ENCODE measurements around the gene MED27.

MED27 gene

DNA sequence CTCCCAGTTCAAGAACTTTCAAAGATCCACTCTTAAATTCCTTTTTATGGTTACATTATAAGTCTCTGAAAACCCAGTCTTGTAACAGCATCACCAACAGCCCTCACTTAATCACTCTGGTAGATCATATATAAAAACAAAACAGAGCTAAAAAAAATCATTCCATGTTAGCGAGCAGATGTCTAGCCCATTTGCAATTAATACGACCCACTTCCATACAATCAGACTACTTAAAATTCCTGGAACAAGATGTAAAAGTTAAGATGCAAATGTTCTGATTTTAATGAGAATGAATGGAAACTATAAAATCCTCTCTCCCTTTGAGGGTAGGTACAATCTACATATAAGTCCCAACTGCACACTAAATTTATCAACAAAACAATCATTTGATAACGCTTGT, 167.0 kb downstream of the MED27 start:
- in situ Hi-C loops (cut with MboI; ENCODE audit: low sequenced_read_pairs, unreplicated experiment), result no loop called here
- TF ChIP-seq, protein P1, sequence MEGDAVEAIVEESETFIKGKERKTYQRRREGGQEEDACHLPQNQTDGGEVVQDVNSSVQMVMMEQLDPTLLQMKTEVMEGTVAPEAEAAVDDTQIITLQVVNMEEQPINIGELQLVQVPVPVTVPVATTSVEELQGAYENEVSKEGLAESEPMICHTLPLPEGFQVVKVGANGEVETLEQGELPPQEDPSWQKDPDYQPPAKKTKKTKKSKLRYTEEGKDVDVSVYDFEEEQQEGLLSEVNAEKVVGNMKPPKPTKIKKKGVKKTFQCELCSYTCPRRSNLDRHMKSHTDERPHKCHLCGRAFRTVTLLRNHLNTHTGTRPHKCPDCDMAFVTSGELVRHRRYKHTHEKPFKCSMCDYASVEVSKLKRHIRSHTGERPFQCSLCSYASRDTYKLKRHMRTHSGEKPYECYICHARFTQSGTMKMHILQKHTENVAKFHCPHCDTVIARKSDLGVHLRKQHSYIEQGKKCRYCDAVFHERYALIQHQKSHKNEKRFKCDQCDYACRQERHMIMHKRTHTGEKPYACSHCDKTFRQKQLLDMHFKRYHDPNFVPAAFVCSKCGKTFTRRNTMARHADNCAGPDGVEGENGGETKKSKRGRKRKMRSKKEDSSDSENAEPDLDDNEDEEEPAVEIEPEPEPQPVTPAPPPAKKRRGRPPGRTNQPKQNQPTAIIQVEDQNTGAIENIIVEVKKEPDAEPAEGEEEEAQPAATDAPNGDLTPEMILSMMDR (IDR thresholded peaks at IDR 0.05; ENCODE audit: borderline replicate concordance, control extremely low read depth, extremely low read depth, insufficient read depth, missing control alignments), result no peak
- no peak for DNase-seq (ENCODE audit: low spot score)

DNA sequence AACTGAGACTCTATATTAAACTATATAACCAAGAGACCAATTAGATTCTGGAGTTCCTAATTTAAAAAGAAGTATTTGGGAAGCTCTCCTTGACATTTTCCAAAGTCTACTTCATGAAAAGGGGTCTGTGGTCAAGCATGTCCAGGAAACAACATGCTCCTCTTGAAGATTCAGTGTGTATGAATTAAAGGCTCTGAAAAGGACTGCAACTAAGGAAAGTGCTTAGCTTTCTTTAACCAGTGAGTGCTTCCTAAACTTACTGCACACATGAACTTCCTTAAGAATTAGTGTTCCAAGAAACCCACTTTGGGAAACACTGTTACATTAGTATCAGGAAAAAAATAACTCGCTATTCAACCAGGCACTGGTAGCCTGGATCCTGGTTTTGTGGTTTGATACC, 167.6 kb downstream of the MED27 start:
- TF ChIP-seq, protein P1 (IDR thresholded peaks at IDR 0.05; ENCODE audit: borderline replicate concordance, control extremely low read depth, extremely low read depth, insufficient read depth, missing control alignments), result no peak

DNA sequence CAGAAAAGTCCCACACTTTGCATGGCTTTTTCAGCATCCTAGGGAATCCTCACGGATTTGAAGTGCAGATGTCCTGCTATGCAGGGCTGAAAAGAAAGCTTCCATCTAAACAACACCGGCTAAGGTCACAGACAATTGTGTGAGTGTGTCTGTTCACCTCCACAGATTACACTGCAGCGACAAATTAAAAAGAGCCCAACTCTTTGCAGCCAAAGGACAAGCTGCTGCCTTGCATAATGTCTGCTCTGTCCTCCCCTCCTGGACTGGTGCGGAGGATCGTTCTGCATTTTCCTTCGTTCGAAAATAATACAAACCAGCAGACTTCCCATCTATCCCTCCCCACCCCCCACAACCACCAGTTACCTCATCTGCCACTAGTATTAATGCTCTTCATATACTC, 169.1 kb downstream of the MED27 start:
- TF ChIP-seq, protein P1 (IDR thresholded peaks at IDR 0.05; ENCODE audit: borderline replicate concordance, control extremely low read depth, extremely low read depth, insufficient read depth, missing control alignments), result no peak
- no peak for DNase-seq (ENCODE audit: low spot score)
- in situ Hi-C loops (cut with MboI; ENCODE audit: low sequenced_read_pairs, unreplicated experiment), result no loop called here

More for the DNA sequence above, 167.6 kb downstream of the MED27 start:
- no peak for DNase-seq (ENCODE audit: low spot score)
- in situ Hi-C loops (cut with MboI; ENCODE audit: low sequenced_read_pairs, unreplicated experiment), result no loop called here

DNA sequence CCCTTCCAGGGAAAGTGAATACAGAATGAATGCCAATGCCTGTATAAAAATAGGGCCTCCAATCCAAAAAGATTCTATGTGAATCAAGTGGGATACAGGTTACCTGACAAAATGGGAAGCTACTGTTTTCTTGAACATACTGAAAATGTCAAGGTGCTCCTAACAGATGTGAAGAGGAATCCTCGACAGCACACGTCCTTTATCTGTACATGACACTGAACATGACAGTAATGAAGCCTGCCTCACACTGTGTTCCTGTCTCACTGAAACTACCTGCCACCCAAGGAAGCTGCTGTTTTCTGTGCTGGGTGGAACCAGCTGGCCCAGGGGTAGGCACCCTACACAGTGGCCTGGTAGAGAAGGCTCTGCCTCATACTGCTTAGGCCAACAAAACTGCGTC, 174.5 kb downstream of the MED27 start:
- TF ChIP-seq, protein P1 (IDR thresholded peaks at IDR 0.05; ENCODE audit: borderline replicate concordance, control extremely low read depth, extremely low read depth, insufficient read depth, missing control alignments), result no peak
- in situ Hi-C loops (cut with MboI; ENCODE audit: low sequenced_read_pairs, unreplicated experiment), result no loop called here
- no peak for DNase-seq (ENCODE audit: low spot score)

DNA sequence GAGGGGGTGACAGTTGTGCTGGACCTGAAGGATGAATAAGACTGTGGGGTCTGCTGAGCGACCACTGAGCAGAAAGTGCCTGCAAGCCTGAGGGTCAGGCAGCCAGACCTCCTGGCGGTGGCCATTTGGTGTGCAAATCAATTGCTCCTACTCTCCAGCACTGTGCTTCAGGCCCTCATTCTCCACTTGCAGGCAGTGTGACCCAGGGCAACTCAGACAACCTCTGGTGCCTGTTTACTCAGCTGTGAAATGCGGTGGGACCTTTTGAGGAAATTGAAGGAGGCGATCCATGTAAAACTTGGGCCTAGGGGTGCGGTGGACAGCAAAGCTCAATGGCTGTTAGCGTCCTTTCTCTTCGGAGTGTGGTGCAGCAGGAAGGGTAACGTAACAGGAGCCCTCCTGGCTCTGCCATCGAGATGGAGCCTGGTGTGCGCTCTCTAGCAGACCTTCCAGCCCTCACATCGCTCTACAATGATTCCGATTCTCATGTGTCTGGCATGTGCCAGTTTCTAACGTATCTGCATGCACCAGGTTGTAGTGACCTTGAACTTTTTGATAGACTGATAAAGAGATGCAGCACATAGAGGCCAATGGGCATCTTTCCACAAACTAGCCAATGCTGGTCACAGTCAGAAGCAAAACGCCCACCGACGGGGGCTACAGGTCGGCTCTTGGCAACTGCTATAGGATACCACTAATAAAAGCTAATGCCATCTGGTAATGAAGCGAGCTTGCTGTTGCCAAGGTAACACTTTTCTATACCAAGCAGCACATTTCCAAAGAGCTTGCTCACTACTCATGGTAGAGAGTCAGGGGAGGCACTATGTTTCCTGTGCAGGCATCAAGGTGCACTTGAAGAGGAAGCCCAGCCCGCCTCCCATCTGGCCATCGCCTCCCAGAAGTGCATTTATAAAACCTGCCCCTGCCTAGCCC, 180.1 kb downstream of the MED27 start:
- TF ChIP-seq, protein P1 (IDR thresholded peaks at IDR 0.05; ENCODE audit: borderline replicate concordance, control extremely low read depth, extremely low read depth, insufficient read depth, missing control alignments), result no peak
- in situ Hi-C loops (cut with MboI; ENCODE audit: low sequenced_read_pairs, unreplicated experiment), result no loop called here
- DNase-seq (ENCODE audit: low spot score), result no peak

DNA sequence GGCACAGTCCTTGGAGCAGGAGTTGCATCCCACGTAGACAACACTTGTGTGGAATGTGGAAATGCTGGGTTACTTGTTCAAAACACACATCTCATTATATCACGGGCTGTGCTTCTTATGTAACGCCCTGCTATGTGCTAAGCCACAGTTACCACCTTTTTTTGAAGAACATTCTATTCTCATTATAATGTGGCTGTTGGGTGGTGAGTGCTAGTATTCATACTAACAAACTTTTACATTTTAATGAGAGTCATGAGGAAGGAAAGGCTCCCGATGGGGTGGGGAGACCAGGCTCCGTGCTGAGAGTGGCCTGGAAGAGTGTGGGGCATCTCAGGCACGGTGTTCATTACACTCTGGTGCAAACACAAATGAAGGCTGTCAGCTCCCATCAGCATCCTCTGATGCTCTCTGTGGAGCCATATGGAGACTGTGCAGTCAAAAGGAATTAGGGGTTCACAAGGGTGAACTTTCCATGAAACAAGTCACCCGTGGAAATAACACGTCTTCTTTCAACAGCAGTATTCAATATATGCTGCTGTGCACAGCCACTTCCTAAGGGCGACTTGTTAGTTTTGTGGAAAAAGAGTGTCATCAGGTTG, 186.7 kb downstream of the MED27 start:
- no peak for DNase-seq (ENCODE audit: low spot score)
- in situ Hi-C loops (cut with MboI; ENCODE audit: low sequenced_read_pairs, unreplicated experiment), result no loop called here
- TF ChIP-seq, protein P1 (IDR thresholded peaks at IDR 0.05; ENCODE audit: borderline replicate concordance, control extremely low read depth, extremely low read depth, insufficient read depth, missing control alignments), result no peak
